ENCODE data around the gene SCML2. TPM values are rescaled to one million over a fixed set of nuclear protein-coding genes. Genes with fewer than 3 reads are reported as not detected.

The SCML2 gene
- total RNA-seq, 1 donor from 2014 or later: 3.0 TPM

DNA sequence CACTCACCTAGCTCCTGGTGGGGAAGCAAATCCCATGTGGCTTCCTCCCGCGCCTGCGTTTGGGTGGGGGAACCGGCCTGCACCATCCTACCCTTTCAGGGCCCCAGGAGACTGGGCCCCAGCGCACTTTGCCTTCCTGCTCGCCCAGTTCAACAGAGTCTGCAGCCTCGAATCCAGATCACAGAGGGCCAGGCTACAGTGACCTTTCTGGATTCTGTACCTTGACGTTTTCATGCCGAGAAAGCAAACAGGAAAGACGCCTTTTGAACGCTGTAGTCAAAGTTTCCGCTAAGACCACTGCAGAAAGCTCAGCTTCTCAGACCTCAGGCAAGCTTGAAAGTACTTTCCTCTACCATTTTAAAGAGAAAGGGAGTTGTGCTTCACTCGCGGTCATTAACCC is 126.4 kb downstream of the SCML2 start:
- H3K9me3 Mint-ChIP-seq (ENCODE audit: low read depth): peaks cover 19% of the 10 kb centered on the region
- TF ChIP-seq, protein P1, sequence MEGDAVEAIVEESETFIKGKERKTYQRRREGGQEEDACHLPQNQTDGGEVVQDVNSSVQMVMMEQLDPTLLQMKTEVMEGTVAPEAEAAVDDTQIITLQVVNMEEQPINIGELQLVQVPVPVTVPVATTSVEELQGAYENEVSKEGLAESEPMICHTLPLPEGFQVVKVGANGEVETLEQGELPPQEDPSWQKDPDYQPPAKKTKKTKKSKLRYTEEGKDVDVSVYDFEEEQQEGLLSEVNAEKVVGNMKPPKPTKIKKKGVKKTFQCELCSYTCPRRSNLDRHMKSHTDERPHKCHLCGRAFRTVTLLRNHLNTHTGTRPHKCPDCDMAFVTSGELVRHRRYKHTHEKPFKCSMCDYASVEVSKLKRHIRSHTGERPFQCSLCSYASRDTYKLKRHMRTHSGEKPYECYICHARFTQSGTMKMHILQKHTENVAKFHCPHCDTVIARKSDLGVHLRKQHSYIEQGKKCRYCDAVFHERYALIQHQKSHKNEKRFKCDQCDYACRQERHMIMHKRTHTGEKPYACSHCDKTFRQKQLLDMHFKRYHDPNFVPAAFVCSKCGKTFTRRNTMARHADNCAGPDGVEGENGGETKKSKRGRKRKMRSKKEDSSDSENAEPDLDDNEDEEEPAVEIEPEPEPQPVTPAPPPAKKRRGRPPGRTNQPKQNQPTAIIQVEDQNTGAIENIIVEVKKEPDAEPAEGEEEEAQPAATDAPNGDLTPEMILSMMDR (IDR thresholded peaks at IDR 0.05): no peak
- H3K27me3 Mint-ChIP-seq (ENCODE audit: low read depth): no peaks in the 10 kb centered on the region
- H3K4me3 Mint-ChIP-seq (ENCODE audit: unreplicated experiment): no peak overlapping the region
- H3K27ac Mint-ChIP-seq (ENCODE audit: unreplicated experiment): no peak overlapping the region
- no peaks in the 10 kb centered on the region for H3K36me3 Mint-ChIP-seq (ENCODE audit: low read depth)
- H3K4me1 Mint-ChIP-seq (ENCODE audit: low read depth): no peaks in the 10 kb centered on the region
- DNase-seq (ENCODE audit: low spot score): no peak

DNA sequence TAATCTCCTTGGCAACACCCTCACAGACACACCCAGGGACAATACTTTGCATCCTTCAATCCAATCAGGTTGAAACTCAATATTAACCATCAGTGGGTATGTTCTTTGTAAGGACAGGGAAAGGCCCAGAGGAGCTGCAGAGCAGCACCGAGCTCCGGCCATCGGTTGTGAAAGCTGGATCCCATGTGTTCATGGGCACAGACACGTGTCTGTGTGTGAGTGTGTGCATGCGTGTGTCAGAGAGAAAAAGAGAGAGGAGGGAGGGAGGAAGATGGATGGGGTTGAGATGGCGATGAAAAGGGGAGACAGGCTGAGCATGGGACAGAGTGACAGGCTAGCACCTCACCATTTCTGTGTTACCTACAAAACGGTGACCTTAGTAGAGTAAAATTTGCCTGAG is 127.0 kb downstream of the SCML2 start:
- no peaks in the 10 kb centered on the region for H3K36me3 Mint-ChIP-seq (ENCODE audit: low read depth)
- peaks cover 18% of the 10 kb centered on the region for H3K9me3 Mint-ChIP-seq (ENCODE audit: low read depth)
- H3K27me3 Mint-ChIP-seq (ENCODE audit: low read depth): no peaks in the 10 kb centered on the region
- TF ChIP-seq, protein P1 (IDR thresholded peaks at IDR 0.05): no peak
- DNase-seq (ENCODE audit: low spot score): no peak
- H3K27ac Mint-ChIP-seq (ENCODE audit: unreplicated experiment): no peak overlapping the region
- H3K4me1 Mint-ChIP-seq (ENCODE audit: low read depth): no peaks in the 10 kb centered on the region
- no peak overlapping the region for H3K4me3 Mint-ChIP-seq (ENCODE audit: unreplicated experiment)

DNA sequence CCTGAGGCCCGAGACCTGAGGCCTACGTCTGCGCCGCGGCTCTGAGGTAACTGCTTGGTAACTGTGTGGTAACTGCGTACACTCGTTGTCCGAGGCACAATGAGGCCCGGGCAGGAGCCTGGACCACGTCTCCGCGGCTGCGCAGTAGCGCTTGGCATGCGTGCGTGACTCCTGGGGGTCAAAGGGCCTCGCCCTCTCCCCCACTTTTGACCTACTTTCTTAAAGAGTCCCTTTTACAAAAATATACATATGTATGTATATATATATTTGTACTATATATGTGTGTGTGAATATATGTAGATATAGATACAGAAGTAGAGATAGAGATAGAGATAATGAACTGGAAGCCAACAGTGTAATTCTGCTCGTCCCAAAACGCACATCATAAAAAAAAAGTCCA is 133.7 kb downstream of the SCML2 start, which contains the start of gene BEND2:
TSS of gene BEND2 (minus strand) at position 101 of the 400 bp plus-strand sequence. CDS start 136 bp downstream, outside the sequence.
- Mint-ChIP-seq H3K9me3 (ENCODE audit: low read depth) (peaks cover 17% of the 10 kb centered on the region), H3K27ac (ENCODE audit: unreplicated experiment) (no peak within 1 kb of the TSS), H3K4me1 (ENCODE audit: low read depth) (no peaks in the 10 kb centered on the region), H3K4me3 (ENCODE audit: unreplicated experiment) (no peak within 1 kb of the TSS), H3K27me3 (ENCODE audit: low read depth) (no peaks in the 10 kb centered on the region), H3K36me3 (ENCODE audit: low read depth) (no peaks in the 10 kb centered on the region)
- no peak for DNase-seq (ENCODE audit: low spot score)
- TF ChIP-seq, protein P1 (IDR thresholded peaks at IDR 0.05): no peak

DNA sequence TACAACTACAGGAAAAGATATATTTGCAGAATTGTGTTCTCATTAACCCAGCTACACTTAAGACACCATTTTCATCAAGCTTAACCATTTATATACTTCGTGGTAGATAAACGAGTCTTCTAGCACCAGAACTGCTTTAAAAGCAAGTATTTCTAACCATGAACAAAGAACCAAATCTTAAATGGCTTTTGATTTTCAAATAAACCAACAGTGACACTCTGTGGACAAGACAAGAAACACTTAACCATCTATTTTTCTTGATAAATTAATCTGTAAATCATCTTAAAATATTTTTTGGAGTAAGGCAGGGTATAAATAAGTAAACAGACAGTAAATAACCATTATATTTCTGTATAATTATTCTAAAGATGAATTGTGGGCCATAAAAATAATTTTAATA is 144.0 kb downstream of the SCML2 start:
- TF ChIP-seq, protein P1 (IDR thresholded peaks at IDR 0.05): peak; percentile 77
- Mint-ChIP-seq H3K27ac (ENCODE audit: unreplicated experiment) (no peak overlapping the region), H3K27me3 (ENCODE audit: low read depth) (no peaks in the 10 kb centered on the region), H3K4me3 (ENCODE audit: unreplicated experiment) (no peak overlapping the region), H3K9me3 (ENCODE audit: low read depth) (no peaks in the 10 kb centered on the region), H3K4me1 (ENCODE audit: low read depth) (no peaks in the 10 kb centered on the region), H3K36me3 (ENCODE audit: low read depth) (no peaks in the 10 kb centered on the region)
- no peak for DNase-seq (ENCODE audit: low spot score)

DNA sequence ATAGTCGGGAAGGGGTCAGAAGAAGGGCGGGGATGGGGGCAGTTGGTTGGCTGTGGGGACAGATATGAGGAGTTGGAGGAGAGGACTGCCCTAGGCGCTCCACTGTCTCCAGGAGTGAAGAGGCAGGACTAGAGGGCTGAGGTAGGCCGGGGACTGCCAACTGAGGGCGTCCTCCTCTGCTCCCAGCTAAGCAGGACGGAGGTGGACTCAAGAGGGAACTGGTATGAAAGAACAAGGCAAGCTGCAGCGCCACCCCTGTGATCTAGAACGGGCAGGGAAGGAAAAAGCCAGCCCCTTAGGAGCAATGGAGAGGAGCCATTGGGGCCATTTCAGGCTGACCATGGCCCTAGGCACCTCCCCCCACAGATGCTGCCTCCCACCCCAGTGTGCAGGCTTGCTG is 147.8 kb downstream of the SCML2 start:
- Mint-ChIP-seq H3K27ac (ENCODE audit: unreplicated experiment) (no peak overlapping the region), H3K4me3 (ENCODE audit: unreplicated experiment) (no peak overlapping the region), H3K9me3 (ENCODE audit: low read depth) (no peaks in the 10 kb centered on the region), H3K27me3 (ENCODE audit: low read depth) (peaks cover 5% of the 10 kb centered on the region), H3K4me1 (ENCODE audit: low read depth) (no peaks in the 10 kb centered on the region), H3K36me3 (ENCODE audit: low read depth) (no peaks in the 10 kb centered on the region)
- no peak for DNase-seq (ENCODE audit: low spot score)
- TF ChIP-seq, protein P1 (IDR thresholded peaks at IDR 0.05): no peak
